MG63 (cell line): ENCODE results near the gene VGLL4. TPM values are rescaled to one million over a fixed set of nuclear protein-coding genes. Genes with fewer than 3 reads are reported as not detected.
A peak's percentile ranks its signal among the peaks of the same experiment; 100 is the strongest.
"Not testable (repeated sequence)": the region's sequence is repeated elsewhere in the genome, so short reads cannot be mapped to it uniquely, and the experiment has no call there.

ENCODE experiments used
- DNase-seq: peaks from one replicate; pipeline ENCODE4 v3.0.0-alpha.2; 2020
- H3K27me3 ChIP-seq: fragments of 250-450 bp; sonication (Bioruptor Pico); 2 replicates; pipeline ENCODE4 v1.5.1; 2020; ENCODE audit warnings: mild to moderate bottlenecking, moderate library complexity
- H3K36me3 ChIP-seq: fragments of 250-450 bp; sonication (Bioruptor Pico); 2 replicates; pipeline ENCODE4 v1.5.1; 2020; ENCODE audit warnings: mild to moderate bottlenecking, moderate library complexity
- H3K4me3 ChIP-seq: fragments of 250-450 bp; sonication (Bioruptor Pico); 2 replicates; pipeline ENCODE4 v1.5.1; 2020; ENCODE audit warnings: mild to moderate bottlenecking, moderate library complexity
- H3K9me3 ChIP-seq: fragments of 250-450 bp; sonication (Bioruptor Pico); 2 replicates; pipeline ENCODE4 v1.5.1; 2020; ENCODE audit warnings: mild to moderate bottlenecking, moderate library complexity
- total RNA-seq: library from RNA; depleted of rRNA; stranded (reverse); fragments of >200 nt; shearing (Covaris generic); gene quantifications from 2 replicates; pipeline ENCODE4 v1.2.3, GENCODE V29; 2014; ENCODE audit warnings: low replicate concordance

The VGLL4 gene
- total RNA-seq, 1 experiment from 2014 or later, result 21.1 TPM

- DNase-seq, result peak; percentile 53
- no peaks in the 10 kb centered on the region for H3K9me3 ChIP-seq
- H3K4me3 ChIP-seq, result no peak overlapping the region
- H3K27me3 ChIP-seq, result no peaks in the 10 kb centered on the region
- peaks cover 13% of the 10 kb centered on the region for H3K36me3 ChIP-seq
Observed at GRCh38 chr3:11604139-11604892, 39.4 kb downstream of the VGLL4 start.

- DNase-seq, result peak; percentile 25
- no peak overlapping the region for H3K4me3 ChIP-seq
- peaks cover 17% of the 10 kb centered on the region for H3K36me3 ChIP-seq
- no peaks in the 10 kb centered on the region for H3K27me3 ChIP-seq
- no peaks in the 10 kb centered on the region for H3K9me3 ChIP-seq
Observed at GRCh38 chr3:11603628-11604027, 40.1 kb downstream of the VGLL4 start.

- DNase-seq, result no peak
- no peaks in the 10 kb centered on the region for H3K9me3 ChIP-seq
- no peak overlapping the region for H3K4me3 ChIP-seq
- H3K36me3 ChIP-seq, result peaks cover 19% of the 10 kb centered on the region
- no peaks in the 10 kb centered on the region for H3K27me3 ChIP-seq
Observed at GRCh38 chr3:11602886-11603527, 40.7 kb downstream of the VGLL4 start.

GRCh38 chr3:11602239-11602840 lies 41.4 kb downstream of the VGLL4 start:
- Histone ChIP-seq H3K36me3 (peaks cover 21% of the 10 kb centered on the region), H3K4me3 (no peak overlapping the region), H3K9me3 (no peaks in the 10 kb centered on the region), H3K27me3 (no peaks in the 10 kb centered on the region)
- no peak for DNase-seq

- H3K36me3 ChIP-seq, result peaks cover 21% of the 10 kb centered on the region
- peak; percentile 83 for DNase-seq
- peak overlapping the region; percentile 3; the same call in 1 of the 2 replicates for H3K4me3 ChIP-seq
- H3K9me3 ChIP-seq, result no peaks in the 10 kb centered on the region
- H3K27me3 ChIP-seq, result no peaks in the 10 kb centered on the region
Observed at GRCh38 chr3:11601446-11602238, 42.1 kb downstream of the VGLL4 start.

GRCh38 chr3:11600501-11601282 lies 43.0 kb downstream of the VGLL4 start:
- Histone ChIP-seq H3K27me3 (no peaks in the 10 kb centered on the region), H3K36me3 (peaks cover 25% of the 10 kb centered on the region), H3K9me3 (no peaks in the 10 kb centered on the region), H3K4me3 (no peak overlapping the region)
- peak; percentile 95 for DNase-seq

GRCh38 chr3:11596387-11596786 lies 47.3 kb downstream of the VGLL4 start:
- Histone ChIP-seq H3K4me3 (no peak overlapping the region), H3K36me3 (peaks cover 25% of the 10 kb centered on the region), H3K9me3 (no peaks in the 10 kb centered on the region), H3K27me3 (no peaks in the 10 kb centered on the region)
- no peak for DNase-seq

- not testable (repeated sequence) for DNase-seq, H3K9me3 ChIP-seq, H3K4me3 ChIP-seq, H3K27me3 ChIP-seq
- H3K36me3 ChIP-seq, result peaks cover 19% of the 10 kb centered on the region
Observed at GRCh38 chr3:11595024-11595423, 48.7 kb downstream of the VGLL4 start.

- DNase-seq, result no peak
- Histone ChIP-seq H3K36me3 (peaks cover 13% of the 10 kb centered on the region), H3K9me3 (no peaks in the 10 kb centered on the region), H3K4me3 (no peak overlapping the region), H3K27me3 (no peaks in the 10 kb centered on the region)
Observed at GRCh38 chr3:11593318-11594034, 50.2 kb downstream of the VGLL4 start.

GRCh38 chr3:11592445-11593298 lies 51.0 kb downstream of the VGLL4 start:
- no peak for DNase-seq
- H3K36me3 ChIP-seq, result peaks cover 12% of the 10 kb centered on the region
- no peaks in the 10 kb centered on the region for H3K27me3 ChIP-seq
- H3K9me3 ChIP-seq, result no peaks in the 10 kb centered on the region
- H3K4me3 ChIP-seq, result no peak overlapping the region

GRCh38 chr3:11591391-11592282 lies 52.1 kb downstream of the VGLL4 start:
- Histone ChIP-seq H3K27me3 (no peaks in the 10 kb centered on the region), H3K36me3 (peaks cover 8% of the 10 kb centered on the region), H3K9me3 (no peaks in the 10 kb centered on the region), H3K4me3 (no peak overlapping the region)
- DNase-seq, result no peak

GRCh38 chr3:11591002-11591355 lies 52.7 kb downstream of the VGLL4 start:
- Histone ChIP-seq H3K27me3 (no peaks in the 10 kb centered on the region), H3K4me3 (no peak overlapping the region), H3K9me3 (no peaks in the 10 kb centered on the region), H3K36me3 (peaks cover 1% of the 10 kb centered on the region)
- no peak for DNase-seq

GRCh38 chr3:11589706-11590105 lies 54.0 kb downstream of the VGLL4 start:
- Histone ChIP-seq H3K36me3 (no peaks in the 10 kb centered on the region; the same call in none of the 2 replicates), H3K4me3 (no peak overlapping the region), H3K27me3 (no peaks in the 10 kb centered on the region), H3K9me3 (no peaks in the 10 kb centered on the region)
- no peak for DNase-seq

GRCh38 chr3:11588755-11589154 lies 55.0 kb downstream of the VGLL4 start:
- no peak for DNase-seq
- no peak overlapping the region for H3K4me3 ChIP-seq
- no peaks in the 10 kb centered on the region for H3K9me3 ChIP-seq
- H3K27me3 ChIP-seq, result no peaks in the 10 kb centered on the region
- no peaks in the 10 kb centered on the region; the same call in none of the 2 replicates for H3K36me3 ChIP-seq
